ENCODE results near the gene ENTPD2. TPM values are rescaled to one million over a fixed set of nuclear protein-coding genes. Genes with fewer than 3 reads are reported as not detected.

Gene ENTPD2
- total and polyA plus RNA-seq, 2 experiments from 2014 or later: 1.8 to 1.9 TPM

DNA sequence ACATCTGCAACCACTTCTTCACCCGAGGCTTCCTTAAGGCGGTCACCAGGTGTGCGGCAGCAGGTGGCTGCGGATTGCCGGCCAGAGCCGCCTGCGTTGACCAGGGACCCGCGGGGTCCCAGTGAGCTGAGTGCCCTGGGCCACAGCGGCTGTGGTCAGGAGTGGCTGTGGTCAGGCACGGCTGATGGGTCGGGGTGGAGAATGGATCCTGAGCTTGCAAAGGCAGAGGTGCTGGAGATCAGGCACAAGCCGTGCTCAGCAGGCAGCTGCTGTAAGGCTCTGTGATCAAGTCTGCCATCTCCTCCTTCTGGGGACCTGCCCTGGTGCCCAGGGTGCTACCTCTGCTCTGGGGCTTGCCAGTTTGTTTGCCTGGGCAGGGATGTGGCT lies 25.5 kb upstream of the ENTPD2 start:
- Histone ChIP-seq H3K4me1 (ENCODE audit: insufficient read depth) (peaks cover 24% of the 10 kb centered on the region), H3F3A (replicated peaks; ENCODE audit: low read depth) (peaks cover 21% of the 10 kb centered on the region), H3K79me2 (replicated peaks; ENCODE audit: insufficient read depth) (no peaks in the 10 kb centered on the region), H2AFZ (no peak overlapping the region; the same call in 1 of the 2 replicates), H3K9me2 (ENCODE audit: insufficient read depth) (no peaks in the 10 kb centered on the region), H4K20me1 (replicated peaks; ENCODE audit: insufficient read depth) (0 out of 2 replicates have a peak, but pooled peaks cover 6% of the 10 kb centered on the region), H3K27me3 (ENCODE audit: insufficient read depth) (peaks cover 40% of the 10 kb centered on the region), H3K27ac (ENCODE audit: low read depth) (no peak overlapping the region), H3K36me3 (ENCODE audit: insufficient read depth) (no peaks in the 10 kb centered on the region), H3K4me3 (no peak overlapping the region), H3K4me2 (peak overlapping the region; percentile 88)
- peaks cover 13% of the 10 kb centered on the region for H3K4me1 Mint-ChIP-seq
- ATAC-seq (no peak), DNase-seq (ENCODE audit: low spot score) (no peak)
- H3K36me3 Mint-ChIP-seq (ENCODE audit: low read depth): no peaks in the 10 kb centered on the region
- no peaks in the 10 kb centered on the region for H3K9me3 Mint-ChIP-seq
- TF ChIP-seq JUNB (IDR thresholded peaks at IDR 0.05; ENCODE audit: unreplicated experiment): no peak
- no peak for TF ChIP-seq POLR2AphosphoS5 (IDR thresholded peaks at IDR 0.05; ENCODE audit: low read depth)
- no peak for TF ChIP-seq ZNF331 (CRISPR knock-in tag; IDR thresholded peaks at IDR 0.05; ENCODE audit: low read depth)
- TF ChIP-seq, protein P1, sequence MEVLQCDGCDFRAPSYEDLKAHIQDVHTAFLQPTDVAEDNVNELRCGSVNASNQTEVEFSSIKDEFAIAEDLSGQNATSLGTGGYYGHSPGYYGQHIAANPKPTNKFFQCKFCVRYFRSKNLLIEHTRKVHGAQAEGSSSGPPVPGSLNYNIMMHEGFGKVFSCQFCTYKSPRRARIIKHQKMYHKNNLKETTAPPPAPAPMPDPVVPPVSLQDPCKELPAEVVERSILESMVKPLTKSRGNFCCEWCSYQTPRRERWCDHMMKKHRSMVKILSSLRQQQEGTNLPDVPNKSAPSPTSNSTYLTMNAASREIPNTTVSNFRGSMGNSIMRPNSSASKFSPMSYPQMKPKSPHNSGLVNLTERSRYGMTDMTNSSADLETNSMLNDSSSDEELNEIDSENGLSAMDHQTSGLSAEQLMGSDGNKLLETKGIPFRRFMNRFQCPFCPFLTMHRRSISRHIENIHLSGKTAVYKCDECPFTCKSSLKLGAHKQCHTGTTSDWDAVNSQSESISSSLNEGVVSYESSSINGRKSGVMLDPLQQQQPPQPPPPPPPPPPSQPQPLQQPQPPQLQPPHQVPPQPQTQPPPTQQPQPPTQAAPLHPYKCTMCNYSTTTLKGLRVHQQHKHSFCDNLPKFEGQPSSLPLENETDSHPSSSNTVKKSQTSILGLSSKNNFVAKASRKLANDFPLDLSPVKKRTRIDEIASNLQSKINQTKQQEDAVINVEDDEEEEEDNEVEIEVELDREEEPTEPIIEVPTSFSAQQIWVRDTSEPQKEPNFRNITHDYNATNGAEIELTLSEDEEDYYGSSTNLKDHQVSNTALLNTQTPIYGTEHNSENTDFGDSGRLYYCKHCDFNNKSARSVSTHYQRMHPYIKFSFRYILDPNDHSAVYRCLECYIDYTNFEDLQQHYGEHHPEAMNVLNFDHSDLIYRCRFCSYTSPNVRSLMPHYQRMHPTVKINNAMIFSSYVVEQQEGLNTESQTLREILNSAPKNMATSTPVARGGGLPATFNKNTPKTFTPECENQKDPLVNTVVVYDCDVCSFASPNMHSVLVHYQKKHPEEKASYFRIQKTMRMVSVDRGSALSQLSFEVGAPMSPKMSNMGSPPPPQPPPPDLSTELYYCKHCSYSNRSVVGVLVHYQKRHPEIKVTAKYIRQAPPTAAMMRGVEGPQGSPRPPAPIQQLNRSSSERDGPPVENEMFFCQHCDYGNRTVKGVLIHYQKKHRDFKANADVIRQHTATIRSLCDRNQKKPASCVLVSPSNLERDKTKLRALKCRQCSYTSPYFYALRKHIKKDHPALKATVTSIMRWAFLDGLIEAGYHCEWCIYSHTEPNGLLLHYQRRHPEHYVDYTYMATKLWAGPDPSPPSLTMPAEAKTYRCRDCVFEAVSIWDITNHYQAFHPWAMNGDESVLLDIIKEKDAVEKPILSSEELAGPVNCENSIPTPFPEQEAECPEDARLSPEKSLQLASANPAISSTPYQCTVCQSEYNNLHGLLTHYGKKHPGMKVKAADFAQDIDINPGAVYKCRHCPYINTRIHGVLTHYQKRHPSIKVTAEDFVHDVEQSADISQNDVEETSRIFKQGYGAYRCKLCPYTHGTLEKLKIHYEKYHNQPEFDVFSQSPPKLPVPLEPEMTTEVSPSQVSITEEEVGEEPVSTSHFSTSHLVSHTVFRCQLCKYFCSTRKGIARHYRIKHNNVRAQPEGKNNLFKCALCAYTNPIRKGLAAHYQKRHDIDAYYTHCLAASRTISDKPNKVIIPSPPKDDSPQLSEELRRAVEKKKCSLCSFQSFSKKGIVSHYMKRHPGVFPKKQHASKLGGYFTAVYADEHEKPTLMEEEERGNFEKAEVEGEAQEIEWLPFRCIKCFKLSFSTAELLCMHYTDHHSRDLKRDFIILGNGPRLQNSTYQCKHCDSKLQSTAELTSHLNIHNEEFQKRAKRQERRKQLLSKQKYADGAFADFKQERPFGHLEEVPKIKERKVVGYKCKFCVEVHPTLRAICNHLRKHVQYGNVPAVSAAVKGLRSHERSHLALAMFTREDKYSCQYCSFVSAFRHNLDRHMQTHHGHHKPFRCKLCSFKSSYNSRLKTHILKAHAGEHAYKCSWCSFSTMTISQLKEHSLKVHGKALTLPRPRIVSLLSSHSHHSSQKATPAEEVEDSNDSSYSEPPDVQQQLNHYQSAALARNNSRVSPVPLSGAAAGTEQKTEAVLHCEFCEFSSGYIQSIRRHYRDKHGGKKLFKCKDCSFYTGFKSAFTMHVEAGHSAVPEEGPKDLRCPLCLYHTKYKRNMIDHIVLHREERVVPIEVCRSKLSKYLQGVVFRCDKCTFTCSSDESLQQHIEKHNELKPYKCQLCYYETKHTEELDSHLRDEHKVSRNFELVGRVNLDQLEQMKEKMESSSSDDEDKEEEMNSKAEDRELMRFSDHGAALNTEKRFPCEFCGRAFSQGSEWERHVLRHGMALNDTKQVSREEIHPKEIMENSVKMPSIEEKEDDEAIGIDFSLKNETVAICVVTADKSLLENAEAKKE (CRISPR knock-in tag; IDR thresholded peaks at IDR 0.05): no peak
- no peak for TF ChIP-seq STAT1 (IDR thresholded peaks at IDR 0.05; ENCODE audit: unreplicated experiment)
- TF ChIP-seq, protein P2, sequence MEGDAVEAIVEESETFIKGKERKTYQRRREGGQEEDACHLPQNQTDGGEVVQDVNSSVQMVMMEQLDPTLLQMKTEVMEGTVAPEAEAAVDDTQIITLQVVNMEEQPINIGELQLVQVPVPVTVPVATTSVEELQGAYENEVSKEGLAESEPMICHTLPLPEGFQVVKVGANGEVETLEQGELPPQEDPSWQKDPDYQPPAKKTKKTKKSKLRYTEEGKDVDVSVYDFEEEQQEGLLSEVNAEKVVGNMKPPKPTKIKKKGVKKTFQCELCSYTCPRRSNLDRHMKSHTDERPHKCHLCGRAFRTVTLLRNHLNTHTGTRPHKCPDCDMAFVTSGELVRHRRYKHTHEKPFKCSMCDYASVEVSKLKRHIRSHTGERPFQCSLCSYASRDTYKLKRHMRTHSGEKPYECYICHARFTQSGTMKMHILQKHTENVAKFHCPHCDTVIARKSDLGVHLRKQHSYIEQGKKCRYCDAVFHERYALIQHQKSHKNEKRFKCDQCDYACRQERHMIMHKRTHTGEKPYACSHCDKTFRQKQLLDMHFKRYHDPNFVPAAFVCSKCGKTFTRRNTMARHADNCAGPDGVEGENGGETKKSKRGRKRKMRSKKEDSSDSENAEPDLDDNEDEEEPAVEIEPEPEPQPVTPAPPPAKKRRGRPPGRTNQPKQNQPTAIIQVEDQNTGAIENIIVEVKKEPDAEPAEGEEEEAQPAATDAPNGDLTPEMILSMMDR (conservative IDR thresholded peaks at IDR 0.05; ENCODE audit: low read depth in 2 of 2): no peak
- no peak for TF ChIP-seq ZNF114 (CRISPR knock-in tag; IDR thresholded peaks at IDR 0.05)
- no peak for TF ChIP-seq CREB1 (CRISPR knock-in tag; IDR thresholded peaks at IDR 0.05; ENCODE audit: low read depth)
- TF ChIP-seq EZH2phosphoT487 (IDR thresholded peaks at IDR 0.05; ENCODE audit: unreplicated experiment): no peak
- TF ChIP-seq, protein P3, sequence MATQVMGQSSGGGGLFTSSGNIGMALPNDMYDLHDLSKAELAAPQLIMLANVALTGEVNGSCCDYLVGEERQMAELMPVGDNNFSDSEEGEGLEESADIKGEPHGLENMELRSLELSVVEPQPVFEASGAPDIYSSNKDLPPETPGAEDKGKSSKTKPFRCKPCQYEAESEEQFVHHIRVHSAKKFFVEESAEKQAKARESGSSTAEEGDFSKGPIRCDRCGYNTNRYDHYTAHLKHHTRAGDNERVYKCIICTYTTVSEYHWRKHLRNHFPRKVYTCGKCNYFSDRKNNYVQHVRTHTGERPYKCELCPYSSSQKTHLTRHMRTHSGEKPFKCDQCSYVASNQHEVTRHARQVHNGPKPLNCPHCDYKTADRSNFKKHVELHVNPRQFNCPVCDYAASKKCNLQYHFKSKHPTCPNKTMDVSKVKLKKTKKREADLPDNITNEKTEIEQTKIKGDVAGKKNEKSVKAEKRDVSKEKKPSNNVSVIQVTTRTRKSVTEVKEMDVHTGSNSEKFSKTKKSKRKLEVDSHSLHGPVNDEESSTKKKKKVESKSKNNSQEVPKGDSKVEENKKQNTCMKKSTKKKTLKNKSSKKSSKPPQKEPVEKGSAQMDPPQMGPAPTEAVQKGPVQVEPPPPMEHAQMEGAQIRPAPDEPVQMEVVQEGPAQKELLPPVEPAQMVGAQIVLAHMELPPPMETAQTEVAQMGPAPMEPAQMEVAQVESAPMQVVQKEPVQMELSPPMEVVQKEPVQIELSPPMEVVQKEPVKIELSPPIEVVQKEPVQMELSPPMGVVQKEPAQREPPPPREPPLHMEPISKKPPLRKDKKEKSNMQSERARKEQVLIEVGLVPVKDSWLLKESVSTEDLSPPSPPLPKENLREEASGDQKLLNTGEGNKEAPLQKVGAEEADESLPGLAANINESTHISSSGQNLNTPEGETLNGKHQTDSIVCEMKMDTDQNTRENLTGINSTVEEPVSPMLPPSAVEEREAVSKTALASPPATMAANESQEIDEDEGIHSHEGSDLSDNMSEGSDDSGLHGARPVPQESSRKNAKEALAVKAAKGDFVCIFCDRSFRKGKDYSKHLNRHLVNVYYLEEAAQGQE (IDR thresholded peaks at IDR 0.05; ENCODE audit: unreplicated experiment): no peak
- TF ChIP-seq, protein P4, sequence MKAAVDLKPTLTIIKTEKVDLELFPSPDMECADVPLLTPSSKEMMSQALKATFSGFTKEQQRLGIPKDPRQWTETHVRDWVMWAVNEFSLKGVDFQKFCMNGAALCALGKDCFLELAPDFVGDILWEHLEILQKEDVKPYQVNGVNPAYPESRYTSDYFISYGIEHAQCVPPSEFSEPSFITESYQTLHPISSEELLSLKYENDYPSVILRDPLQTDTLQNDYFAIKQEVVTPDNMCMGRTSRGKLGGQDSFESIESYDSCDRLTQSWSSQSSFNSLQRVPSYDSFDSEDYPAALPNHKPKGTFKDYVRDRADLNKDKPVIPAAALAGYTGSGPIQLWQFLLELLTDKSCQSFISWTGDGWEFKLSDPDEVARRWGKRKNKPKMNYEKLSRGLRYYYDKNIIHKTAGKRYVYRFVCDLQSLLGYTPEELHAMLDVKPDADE (IDR thresholded peaks at IDR 0.05): no peak
- no peak for TF ChIP-seq NANOG (IDR thresholded peaks at IDR 0.05; ENCODE audit: borderline replicate concordance)
- no peak for TF ChIP-seq EZH2 (IDR thresholded peaks at IDR 0.05; ENCODE audit: low read depth, unreplicated experiment)
- peak overlapping the region; percentile 49; the same call in 2 of the 3 replicates for H3K4me3 Mint-ChIP-seq
- H3K27ac Mint-ChIP-seq: no peak overlapping the region
- peaks cover 43% of the 10 kb centered on the region for H3K27me3 Mint-ChIP-seq (ENCODE audit: insufficient read depth, low read depth, poor library complexity)
